GM18858 (cell line): ENCODE measurements around the gene SPIB.
"Not testable (repeated sequence)": the region's sequence is repeated elsewhere in the genome, so short reads cannot be mapped to it uniquely, and the experiment has no call there.

Source experiments
- ATAC-seq: cut with Tn5 transposase; IDR thresholded peaks from one replicate; pipeline ENCODE4 v1.9.1; 2021; ENCODE audit not compliant: unreplicated experiment

Gene SPIB

DNA sequence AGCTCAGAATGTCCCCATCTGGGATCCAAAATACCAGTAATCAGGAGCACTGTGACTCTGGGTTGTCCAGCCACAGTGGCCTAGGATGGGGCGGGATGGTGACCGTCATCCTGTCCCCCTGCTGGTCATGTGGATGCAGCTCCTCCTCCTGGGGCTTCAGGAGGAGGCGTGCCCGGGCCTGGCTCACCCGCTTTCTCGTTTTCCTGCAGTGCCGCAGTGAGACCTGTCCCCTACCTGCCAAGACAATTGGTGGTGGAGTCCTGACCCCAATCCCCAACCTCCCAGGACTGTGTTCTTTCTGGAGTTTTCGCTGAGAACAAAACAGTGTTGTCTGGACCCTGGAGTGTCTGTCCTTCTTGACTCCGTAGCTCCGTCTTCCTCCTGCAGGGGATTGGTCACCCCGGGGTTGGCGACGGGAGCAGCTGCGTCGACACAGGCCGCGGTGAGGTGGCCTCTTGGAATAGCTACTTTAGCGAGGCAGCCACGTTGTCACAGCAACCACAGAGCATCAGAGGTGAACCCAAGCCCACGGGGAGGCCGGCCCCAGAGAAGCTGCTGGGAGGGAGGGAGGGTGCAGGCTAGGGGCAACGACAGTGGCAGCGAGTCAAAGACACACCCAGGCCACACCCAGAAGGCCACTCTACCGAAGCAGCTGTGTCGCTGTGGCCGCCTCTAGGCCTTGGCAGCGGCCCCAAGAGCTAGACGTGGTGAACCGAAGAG is 47.4 kb downstream of the SPIB start:
- ATAC-seq: no peak

GRCh38 chr19:50466706-50467039 is 47.9 kb downstream of the SPIB start:
- no peak for ATAC-seq

DNA sequence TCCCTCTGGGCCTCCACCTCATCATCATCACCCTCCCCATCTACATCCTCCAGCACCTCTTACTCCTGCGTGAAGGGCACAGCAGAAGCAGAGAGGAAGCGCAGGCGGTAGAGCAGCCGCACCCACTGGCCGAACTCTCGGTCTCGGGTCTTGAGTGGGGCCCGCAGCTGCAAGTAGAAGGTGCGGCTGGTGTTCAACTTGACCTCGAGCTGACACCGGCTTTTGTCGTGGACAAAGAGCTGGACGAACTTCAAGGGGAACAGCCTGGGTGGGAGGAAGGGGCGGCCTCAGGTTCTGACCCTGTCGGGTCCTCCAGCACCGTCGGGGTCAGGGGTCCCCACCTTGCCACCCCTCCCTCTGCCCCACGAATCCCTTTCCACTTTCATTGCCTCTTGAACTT is 48.8 kb downstream of the SPIB start:
- no peak for ATAC-seq

DNA sequence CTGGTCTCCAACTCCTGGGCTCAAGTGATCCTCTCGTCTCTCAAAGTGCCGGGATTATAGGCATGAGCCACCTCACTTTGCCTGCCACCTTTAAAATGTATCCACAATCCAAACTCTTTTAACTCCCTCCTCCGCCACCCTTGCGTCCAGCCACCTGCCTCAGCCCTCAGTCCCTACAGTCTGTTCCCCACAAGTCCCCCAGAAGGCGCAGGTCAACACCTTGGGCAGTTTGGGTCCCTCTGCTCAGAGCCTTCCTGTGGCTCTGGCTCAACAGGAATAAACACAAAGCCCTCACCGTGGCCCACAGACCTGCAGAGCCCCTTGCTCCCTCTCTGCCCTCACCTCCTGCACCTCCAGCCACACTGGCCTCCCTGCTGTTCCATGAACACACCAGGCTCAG is 50.1 kb downstream of the SPIB start:
- ATAC-seq: no peak

- ATAC-seq: not testable (repeated sequence)
Observed at GRCh38 chr19:50473336-50473735, 54.6 kb downstream of the SPIB start.

DNA sequence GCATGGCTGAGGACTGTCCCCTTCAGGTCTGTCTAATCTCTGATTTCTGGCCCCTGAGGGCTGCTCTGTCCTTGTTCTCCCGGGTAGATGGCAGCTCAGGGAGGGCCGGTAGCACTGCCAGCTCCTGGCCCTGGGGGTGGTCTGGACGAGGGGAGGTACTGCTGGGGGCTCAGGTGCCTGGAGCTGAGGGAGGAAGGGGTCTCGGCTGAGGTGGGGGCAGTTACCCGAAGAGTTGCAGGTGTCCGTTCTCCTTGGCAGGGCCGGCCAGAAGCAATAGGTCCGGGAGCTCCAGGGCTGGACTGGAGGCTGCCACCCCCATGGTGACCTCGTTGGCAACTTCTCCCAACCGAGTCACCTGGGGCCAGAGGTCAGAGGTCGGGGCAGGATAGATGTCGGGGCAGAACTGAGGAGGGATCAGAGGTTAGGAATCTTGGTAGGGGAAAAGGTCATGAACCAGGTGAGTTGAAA is 56.4 kb downstream of the SPIB start:
- ATAC-seq: no peak

DNA sequence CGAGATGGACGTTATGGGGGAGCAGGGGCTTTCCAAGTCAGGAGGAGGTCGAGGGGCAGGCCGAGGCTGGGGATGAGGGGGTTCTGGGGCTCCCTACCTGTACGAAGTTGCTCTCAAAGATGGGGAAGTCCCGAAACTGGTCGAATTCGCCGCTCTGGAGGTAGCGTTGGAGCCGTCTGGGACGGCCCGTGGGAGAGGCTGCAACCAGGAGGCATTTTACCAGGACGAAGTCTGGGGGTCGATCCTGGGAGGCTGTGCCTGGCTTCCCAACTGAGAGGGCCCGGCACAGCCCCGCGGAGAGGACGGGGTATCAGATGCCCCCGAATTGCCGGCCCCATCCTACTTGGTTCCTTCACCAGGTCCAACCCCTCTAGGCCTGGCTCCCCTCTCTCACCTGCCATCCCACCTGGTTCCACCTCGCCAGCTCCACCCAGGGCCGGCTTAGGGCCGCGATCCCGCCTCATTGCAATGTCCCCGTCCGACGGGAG is 57.0 kb downstream of the SPIB start:
- no peak for ATAC-seq

DNA sequence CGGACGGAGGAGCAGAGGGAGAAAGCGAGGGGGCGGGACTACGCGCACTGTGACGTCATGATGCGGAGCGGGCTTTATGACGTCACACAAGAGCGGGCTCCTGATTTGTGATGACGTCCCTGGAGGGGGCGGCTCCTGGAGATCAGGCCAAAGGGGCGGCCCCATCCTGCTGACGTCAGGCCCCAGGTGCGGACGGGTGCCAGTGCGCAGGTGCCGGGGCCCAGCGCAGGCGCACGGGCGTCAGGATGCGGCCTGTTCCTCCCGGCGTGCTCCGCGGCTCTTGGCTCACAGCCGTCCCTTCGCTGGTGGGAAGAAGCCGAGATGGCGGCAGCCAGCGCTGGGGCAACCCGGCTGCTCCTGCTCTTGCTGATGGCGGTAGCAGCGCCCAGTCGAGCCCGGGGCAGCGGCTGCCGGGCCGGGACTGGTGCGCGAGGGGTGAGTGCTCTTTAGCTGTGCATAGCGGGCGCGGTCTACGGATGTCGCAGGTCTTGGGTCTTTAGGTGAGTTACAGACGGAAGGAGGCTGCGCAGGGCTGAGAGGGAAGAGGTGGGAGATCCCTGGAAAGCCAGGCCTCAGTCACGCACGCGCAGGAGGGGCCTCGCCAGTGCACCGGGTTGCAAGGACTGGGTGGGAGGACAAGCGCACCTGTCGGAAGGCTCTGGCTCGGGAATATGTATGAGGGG is 57.6 kb downstream of the SPIB start, which contains the start of the genes EMC10 and GARIN5A:
Gene EMC10 (plus strand): TSS at position 284 of the 683 bp plus-strand sequence. CDS start 38 bp downstream, at position 322.
Gene GARIN5A (minus strand): TSS at position 625 of the 683 bp plus-strand sequence. CDS start 460 bp downstream, at position 165.
- ATAC-seq: peak; percentile 57

- ATAC-seq: no peak
Observed at GRCh38 chr19:50476907-50477238, 58.1 kb downstream of the SPIB start.

- no peak for ATAC-seq
Observed at GRCh38 chr19:50477751-50478515, 59.2 kb downstream of the SPIB start.

GRCh38 chr19:50478901-50479715 is 60.4 kb downstream of the SPIB start:
- no peak for ATAC-seq

- no peak for ATAC-seq
Observed at GRCh38 chr19:50479761-50480251, 61.1 kb downstream of the SPIB start.

DNA sequence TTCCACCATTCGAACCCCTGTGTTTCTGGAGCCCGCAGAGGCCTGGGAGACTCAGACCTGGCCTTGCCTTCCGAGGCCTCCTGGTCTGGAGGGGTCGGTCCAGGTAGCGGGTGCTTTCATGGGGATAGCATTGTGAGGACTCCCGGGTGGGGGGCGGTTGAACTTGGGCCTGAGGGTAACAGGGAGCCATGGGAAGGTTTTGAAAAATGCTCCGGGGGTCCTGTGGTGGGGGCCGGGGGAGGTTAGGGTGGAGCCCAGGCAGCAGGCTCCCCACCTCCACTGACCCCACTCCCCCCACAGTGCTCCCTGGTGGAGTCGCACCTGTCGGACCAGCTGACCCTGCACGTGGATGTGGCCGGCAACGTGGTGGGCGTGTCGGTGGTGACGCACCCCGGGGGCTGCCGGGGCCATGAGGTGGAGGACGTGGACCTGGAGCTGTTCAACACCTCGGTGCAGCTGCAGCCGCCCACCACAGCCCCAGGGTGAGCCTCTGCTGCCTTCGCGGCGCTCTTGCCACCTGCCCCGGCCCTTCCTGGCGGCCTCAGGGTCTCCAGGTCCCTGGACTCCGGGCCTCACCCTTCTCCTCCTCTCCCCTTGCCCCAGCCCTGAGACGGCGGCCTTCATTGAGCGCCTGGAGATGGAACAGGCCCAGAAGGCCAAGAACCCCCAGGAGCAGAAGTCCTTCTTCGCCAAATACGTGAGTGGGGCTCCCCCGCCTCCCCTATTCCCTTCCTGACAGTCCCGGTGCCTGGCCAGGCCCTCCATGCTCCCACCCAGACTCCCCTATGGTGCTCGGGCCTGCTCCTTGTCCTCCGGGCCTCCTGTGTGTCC is 61.8 kb downstream of the SPIB start:
- no peak for ATAC-seq
